ENCODE measurements around the gene ASXL2.

ASXL2 gene

GRCh38 chr2:25808006-25808383, 70.3 kb downstream of the ASXL2 start:
- in situ Hi-C loops (cut with HindIII; ENCODE audit: low sequenced_read_pairs) = no loop called here

GRCh38 chr2:25806941-25807340, 71.3 kb downstream of the ASXL2 start:
- in situ Hi-C loops (cut with HindIII; ENCODE audit: low sequenced_read_pairs) = no loop called here

- in situ Hi-C loops (cut with HindIII; ENCODE audit: low sequenced_read_pairs) = no loop called here
Measured at GRCh38 chr2:25805987-25806386, 72.3 kb downstream of the ASXL2 start.

- in situ Hi-C loops (cut with HindIII; ENCODE audit: low sequenced_read_pairs) = no loop called here
Measured at GRCh38 chr2:25804338-25804737, 73.9 kb downstream of the ASXL2 start.

DNA sequence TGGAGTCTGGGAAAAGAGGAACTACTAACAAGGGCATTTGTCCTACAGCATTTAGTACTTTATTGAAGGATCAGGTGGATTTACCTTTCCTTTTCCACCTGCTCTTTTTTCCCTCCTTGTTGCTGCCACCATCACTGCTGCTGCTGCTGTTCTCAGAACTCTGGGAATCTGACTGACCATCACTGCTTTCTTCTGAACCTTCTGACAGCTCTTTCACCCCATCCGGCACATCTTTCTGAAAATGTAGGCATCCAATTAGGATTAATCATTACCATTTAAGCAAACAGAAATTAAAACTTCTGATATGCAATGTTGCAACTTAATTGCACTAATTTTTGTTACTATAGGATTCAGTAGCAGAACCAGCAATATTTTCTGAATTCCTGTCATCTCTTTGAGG, 79.0 kb downstream of the ASXL2 start:
- in situ Hi-C loops (cut with HindIII; ENCODE audit: low sequenced_read_pairs) = no loop called here

DNA sequence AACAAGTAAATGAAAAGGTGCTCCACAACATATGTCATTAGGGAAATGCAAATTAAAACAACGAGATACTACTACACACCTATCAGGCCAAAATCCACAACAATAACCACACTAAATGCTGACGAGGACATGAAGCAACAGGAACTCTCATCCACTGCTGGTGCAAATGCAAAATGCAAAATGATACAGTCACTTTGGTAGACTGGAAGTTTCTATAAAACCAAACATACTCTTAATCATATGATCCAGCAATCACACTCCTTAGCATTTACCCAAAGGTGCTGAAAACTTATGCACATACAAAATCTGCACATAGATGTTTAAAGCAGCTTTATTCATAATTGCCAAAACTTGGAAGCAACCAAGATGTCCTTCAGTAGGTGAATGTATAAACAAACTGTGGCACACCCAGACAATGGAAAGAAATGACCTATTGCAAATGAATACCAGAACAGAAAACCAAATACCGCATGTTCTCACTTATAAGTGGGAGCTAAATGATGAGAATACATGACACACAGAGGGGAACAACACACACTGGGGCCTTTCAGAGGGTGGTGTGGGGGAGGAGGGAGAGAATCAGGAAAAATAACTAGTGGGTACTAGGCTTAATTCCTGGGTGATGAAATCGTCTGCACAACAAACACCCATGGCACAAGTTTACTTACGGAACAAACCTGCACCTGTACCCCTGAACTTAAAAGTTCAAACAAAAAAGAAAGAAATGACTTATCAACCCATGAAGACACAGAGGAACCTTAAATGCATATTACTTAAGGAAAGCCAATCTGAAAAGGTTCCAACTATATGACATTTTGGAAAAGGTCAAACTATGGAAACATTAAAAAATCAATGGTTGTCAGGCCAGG, 80.4 kb downstream of the ASXL2 start:
- in situ Hi-C loops (cut with HindIII; ENCODE audit: low sequenced_read_pairs) = no loop called here

DNA sequence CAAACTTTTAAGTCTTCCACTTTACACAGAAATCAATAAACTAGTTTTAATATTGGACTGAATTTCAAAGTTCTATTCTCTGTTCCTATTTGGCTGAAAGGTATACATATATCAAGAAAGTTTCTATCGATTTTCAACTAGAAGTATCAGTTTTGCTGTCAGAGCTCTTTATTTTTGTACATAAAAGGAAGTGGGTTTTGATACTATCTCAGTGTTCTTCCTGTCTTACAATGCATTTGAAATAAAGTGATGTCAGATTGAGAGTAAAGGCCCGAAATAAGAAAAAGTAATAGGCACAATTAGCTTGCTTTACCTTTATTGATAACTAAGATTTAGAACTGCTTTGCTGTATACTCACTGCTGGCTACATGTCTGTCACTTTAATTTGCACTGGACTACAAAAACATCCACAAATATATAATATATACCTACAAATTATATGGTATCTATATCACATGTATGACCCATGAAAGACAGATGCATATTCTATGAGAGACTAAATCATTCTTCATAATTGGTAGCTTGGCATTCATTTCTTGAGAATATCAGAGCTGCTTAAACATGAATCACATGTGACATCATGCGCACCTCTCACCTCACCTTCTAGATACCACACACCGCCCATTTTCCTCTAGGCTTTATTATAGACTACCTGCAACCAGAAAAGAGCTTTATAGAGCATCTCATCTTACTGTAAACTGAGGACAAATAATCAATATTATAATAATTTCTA, 83.6 kb downstream of the ASXL2 start:
- in situ Hi-C loops (cut with HindIII; ENCODE audit: low sequenced_read_pairs) = no loop called here

GRCh38 chr2:25790074-25790790, 88.1 kb downstream of the ASXL2 start:
- in situ Hi-C loops (cut with HindIII; ENCODE audit: low sequenced_read_pairs) = no loop called here

DNA sequence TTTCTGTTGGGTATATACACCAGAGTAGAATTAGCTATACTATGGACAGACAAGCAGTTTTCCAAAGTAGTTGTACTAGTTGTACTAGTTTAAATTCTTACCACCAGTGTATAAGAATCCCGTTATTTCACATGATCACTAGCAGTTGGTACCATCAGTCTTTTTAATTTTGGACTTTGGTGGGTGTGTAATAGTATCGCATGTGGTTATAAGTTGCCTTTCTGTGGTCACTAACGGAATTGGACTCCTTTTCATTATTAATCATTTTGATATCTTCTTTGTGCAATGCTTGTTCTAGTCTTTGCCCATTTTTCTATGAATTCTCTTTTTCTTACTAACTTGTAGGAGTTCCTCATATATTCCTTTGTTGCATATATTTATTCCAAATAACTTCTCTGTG, 89.8 kb downstream of the ASXL2 start:
- in situ Hi-C loops (cut with HindIII; ENCODE audit: low sequenced_read_pairs) = no loop called here

GRCh38 chr2:25787020-25787419, 91.3 kb downstream of the ASXL2 start:
- in situ Hi-C loops (cut with HindIII; ENCODE audit: low sequenced_read_pairs) = no loop called here

GRCh38 chr2:25784404-25784803, 93.9 kb downstream of the ASXL2 start:
- in situ Hi-C loops (cut with HindIII; ENCODE audit: low sequenced_read_pairs) = no loop called here

- in situ Hi-C loops (cut with HindIII; ENCODE audit: low sequenced_read_pairs) = no loop called here
Measured at GRCh38 chr2:25777077-25777476, 101.2 kb downstream of the ASXL2 start.

- in situ Hi-C loops (cut with HindIII; ENCODE audit: low sequenced_read_pairs) = no loop called here
Measured at GRCh38 chr2:25772078-25772477, 106.2 kb downstream of the ASXL2 start.

DNA sequence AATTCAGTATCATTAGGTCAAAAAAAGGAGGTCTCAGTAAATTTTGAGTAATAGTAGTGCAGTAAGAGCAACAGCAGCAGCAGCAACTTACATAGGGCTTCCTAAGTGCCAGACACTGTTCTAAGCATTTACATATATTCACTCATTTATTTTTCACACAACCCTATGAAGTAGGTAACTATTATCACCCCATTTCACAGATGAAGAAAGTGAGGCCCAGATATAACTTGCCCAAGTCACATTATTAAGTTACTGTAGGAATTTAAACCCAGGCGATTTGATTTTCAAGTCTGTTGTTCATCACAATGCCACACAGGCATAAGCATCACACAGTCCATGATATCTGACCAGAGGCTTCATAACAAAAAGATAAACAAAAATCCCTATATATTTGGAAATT, 114.7 kb downstream of the ASXL2 start:
- in situ Hi-C loops (cut with HindIII; ENCODE audit: low sequenced_read_pairs) = no loop called here

GRCh38 chr2:25760297-25760696, 118.0 kb downstream of the ASXL2 start:
- in situ Hi-C loops (cut with HindIII; ENCODE audit: low sequenced_read_pairs) = no loop called here

DNA sequence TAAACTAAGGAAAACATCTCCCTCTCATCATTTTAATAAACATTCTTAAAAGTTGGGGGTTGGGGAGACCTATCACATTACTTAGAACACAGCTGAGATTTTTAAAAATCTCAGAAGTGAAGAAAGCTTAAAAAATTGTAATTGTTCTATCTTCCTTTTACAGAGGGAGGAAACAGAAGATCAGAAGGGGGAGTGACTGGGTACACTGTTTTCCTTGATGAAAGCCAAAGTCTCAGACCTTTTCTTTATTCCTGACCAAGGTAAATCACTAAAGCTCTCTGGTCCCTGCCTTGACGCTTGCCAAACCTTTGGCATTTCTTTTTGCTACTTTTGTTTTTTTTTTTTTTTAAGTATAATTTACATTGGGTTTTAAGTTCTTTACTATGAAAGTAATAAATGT, 119.9 kb downstream of the ASXL2 start:
- in situ Hi-C loops (cut with HindIII; ENCODE audit: low sequenced_read_pairs) = no loop called here

- in situ Hi-C loops (cut with HindIII; ENCODE audit: low sequenced_read_pairs) = no loop called here
Measured at GRCh38 chr2:25757906-25758305, 120.4 kb downstream of the ASXL2 start.

GRCh38 chr2:25756536-25756935, 121.8 kb downstream of the ASXL2 start:
- in situ Hi-C loops (cut with HindIII; ENCODE audit: low sequenced_read_pairs) = no loop called here

DNA sequence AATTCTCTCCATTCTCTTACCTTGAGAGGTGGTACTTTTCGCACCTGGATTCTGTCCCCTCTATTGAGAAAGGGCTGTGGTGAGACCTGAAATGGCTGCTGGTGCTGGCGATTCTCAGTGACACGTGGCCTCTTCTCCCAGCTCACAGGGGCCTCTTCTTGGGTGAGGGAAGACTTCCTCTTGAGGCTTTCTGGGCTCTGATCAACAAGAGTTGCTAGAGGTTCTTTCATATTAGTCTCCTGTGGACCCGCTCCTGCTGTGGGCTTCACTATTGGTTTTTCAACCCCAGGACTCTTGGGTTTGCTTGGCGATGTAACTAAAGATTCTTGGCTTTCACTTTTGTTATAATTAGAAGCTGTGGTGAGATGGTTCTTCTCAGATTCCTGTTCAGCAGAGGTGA, 128.6 kb downstream of the ASXL2 start:
- in situ Hi-C loops (cut with HindIII; ENCODE audit: low sequenced_read_pairs) = no loop called here

GRCh38 chr2:25744055-25744454, 134.2 kb downstream of the ASXL2 start:
- in situ Hi-C loops (cut with HindIII; ENCODE audit: low sequenced_read_pairs) = no loop called here

GRCh38 chr2:25743132-25743830, 135.0 kb downstream of the ASXL2 start:
- in situ Hi-C loops (cut with HindIII; ENCODE audit: low sequenced_read_pairs) = no loop called here

Data from DLD1 (cell line).